GM12865 (cell line): ENCODE data around the gene MAP1LC3A.

Experiments used
- DNase-seq: peaks from one replicate; pipeline ENCODE4 v3.0.0; 2010; ENCODE audit warnings: low read depth
- H3K4me3 ChIP-seq: 2 replicates; pipeline ENCODE4 v1.5.1; 2011; ENCODE audit warnings: mild to moderate bottlenecking, low read depth, low read length, control low read depth
- TF ChIP-seq, protein P1 (sequence below): IDR thresholded peaks from 2 replicates; pipeline ENCODE4 v1.5.1; 2011; ENCODE audit warnings: low read length, control low read depth, low read depth, inconsistent platforms; ENCODE audit not compliant: insufficient read depth; ENCODE audit errors: missing control alignments

Gene MAP1LC3A

GRCh38 chr20:34600892-34601653 is 42.6 kb downstream of the MAP1LC3A start:
- H3K4me3 ChIP-seq, result no peak overlapping the region

DNA sequence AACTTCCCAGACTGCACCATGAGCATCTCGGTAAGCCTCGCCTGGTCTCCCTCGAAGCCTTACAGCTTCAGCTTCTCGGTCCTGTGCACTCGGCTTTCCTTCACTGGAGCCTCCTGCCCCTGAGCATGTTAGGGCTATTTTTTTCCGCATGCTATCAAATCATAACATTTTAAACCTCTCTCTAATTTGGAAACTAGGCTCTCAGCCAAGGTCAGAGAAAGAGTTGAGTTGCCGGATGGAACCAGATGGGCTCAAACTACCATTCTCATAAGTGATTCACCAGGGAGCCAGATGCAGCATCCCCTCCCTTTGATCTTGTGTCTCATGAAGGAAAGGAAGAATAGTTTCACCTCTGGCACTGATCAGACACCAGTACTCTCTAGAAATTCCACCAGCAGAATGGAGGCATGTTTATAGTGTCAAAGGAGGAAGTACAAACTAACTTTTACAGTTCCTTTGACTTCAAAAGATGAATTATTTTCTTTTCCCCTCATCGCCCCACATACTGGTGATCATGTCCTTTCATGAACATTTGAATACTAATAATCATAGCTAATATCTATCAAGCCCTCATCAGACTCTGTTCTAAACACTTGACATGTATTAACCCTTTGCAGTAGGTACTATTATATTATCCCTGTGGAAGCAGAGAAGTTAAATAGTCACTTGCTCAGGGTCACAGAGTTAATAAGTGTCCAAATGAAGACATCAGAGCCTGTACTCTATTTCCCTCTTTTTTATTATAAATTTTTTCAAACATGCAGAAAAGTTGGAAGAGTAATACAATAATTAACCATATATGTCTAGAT is 46.7 kb downstream of the MAP1LC3A start:
- no peak for DNase-seq
- H3K4me3 ChIP-seq, result no peak overlapping the region
- TF ChIP-seq, protein P1, sequence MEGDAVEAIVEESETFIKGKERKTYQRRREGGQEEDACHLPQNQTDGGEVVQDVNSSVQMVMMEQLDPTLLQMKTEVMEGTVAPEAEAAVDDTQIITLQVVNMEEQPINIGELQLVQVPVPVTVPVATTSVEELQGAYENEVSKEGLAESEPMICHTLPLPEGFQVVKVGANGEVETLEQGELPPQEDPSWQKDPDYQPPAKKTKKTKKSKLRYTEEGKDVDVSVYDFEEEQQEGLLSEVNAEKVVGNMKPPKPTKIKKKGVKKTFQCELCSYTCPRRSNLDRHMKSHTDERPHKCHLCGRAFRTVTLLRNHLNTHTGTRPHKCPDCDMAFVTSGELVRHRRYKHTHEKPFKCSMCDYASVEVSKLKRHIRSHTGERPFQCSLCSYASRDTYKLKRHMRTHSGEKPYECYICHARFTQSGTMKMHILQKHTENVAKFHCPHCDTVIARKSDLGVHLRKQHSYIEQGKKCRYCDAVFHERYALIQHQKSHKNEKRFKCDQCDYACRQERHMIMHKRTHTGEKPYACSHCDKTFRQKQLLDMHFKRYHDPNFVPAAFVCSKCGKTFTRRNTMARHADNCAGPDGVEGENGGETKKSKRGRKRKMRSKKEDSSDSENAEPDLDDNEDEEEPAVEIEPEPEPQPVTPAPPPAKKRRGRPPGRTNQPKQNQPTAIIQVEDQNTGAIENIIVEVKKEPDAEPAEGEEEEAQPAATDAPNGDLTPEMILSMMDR, result no peak

More at GRCh38 chr20:34600892-34601653, 42.6 kb downstream of the MAP1LC3A start:
- TF ChIP-seq, protein P1, result no peak
- DNase-seq, result peak; percentile 28

GRCh38 chr20:34607066-34607465 is 48.5 kb downstream of the MAP1LC3A start:
- TF ChIP-seq, protein P1, result no peak
- H3K4me3 ChIP-seq, result no peak overlapping the region
- DNase-seq, result no peak
